A673 (cell line): ENCODE results near the gene C2CD3. TPM values are rescaled to one million over a fixed set of nuclear protein-coding genes. Genes with fewer than 3 reads are reported as not detected.

Experiments
- BruUV-seq: library from RNA; stranded (reverse); fragments of 400-500 nt; replicated peaks from 2 replicates; lab custom pipeline; 2021; lab: Mats Ljungman, UMichigan
- CTCF ChIA-PET: fragments of 300-600 bp; sonication (Branson Sonifier 250); formaldehyde crosslinking; loops from one replicate; lab custom pipeline; 2022; ENCODE audit warnings: antibody characterized with exemption; lab: Charles Lee
- POLR2A ChIA-PET: fragments of 300-600 bp; sonication (Branson Sonifier 250); formaldehyde crosslinking; loops from one replicate; lab custom pipeline; 2022; ENCODE audit warnings: antibody characterized with exemption; ENCODE audit not compliant: low non-redundant PET; lab: Charles Lee
- DNase-seq: peaks from one replicate; pipeline ENCODE4 v3.0.0-alpha.2; 2015; ENCODE audit warnings: low spot score
- H3K27ac ChIP-seq: fragments of 200-600 bp; sonication (generic); 2 replicates; pipeline ENCODE4 v1.5.1; 2016; ENCODE audit warnings: mixed run types, low read depth, mild to moderate bottlenecking, mixed read lengths, antibody characterized with exemption, low read length; ENCODE audit not compliant: poor library complexity, severe bottlenecking
- H3K27me3 ChIP-seq: fragments of 200-600 bp; sonication (generic); replicated peaks from 2 replicates; pipeline ENCODE4 v1.6.1; 2017; ENCODE audit warnings: mixed run types, low read depth, mild to moderate bottlenecking, mixed read lengths, antibody characterized with exemption, low read length; ENCODE audit not compliant: insufficient read depth, poor library complexity
- H3K36me3 ChIP-seq: fragments of 200-600 bp; sonication (generic); 2 replicates; pipeline ENCODE4 v1.6.1; 2016; ENCODE audit warnings: mixed run types, mild to moderate bottlenecking, mixed read lengths, antibody characterized with exemption, low read length; ENCODE audit not compliant: insufficient read depth, poor library complexity, severe bottlenecking
- H3K4me1 ChIP-seq: fragments of 200-600 bp; sonication (generic); 2 replicates; pipeline ENCODE4 v1.6.1; 2017; ENCODE audit warnings: mixed run types, mild to moderate bottlenecking, mixed read lengths, antibody characterized with exemption, low read length; ENCODE audit not compliant: insufficient read depth, poor library complexity, severe bottlenecking
- H3K4me3 ChIP-seq: fragments of 200-600 bp; sonication (generic); 2 replicates; pipeline ENCODE4 v1.5.1; 2016; ENCODE audit warnings: low read depth, mixed run types, mild to moderate bottlenecking, mixed read lengths, low read length; ENCODE audit not compliant: poor library complexity, severe bottlenecking
- H3K9me3 ChIP-seq: fragments of 200-600 bp; sonication (generic); 2 replicates; pipeline ENCODE4 v1.6.1; 2016; ENCODE audit warnings: mixed run types, low read depth, mild to moderate bottlenecking, mixed read lengths, antibody characterized with exemption, low read length; ENCODE audit not compliant: poor library complexity, severe bottlenecking
- CTCF ChIP-seq: fragments of 300-800, 200-600 bp; sonication (generic); conservative IDR thresholded peaks from 2 replicates; pipeline ENCODE4 v1.5.1; 2017; ENCODE audit warnings: low read depth, mild to moderate bottlenecking, antibody characterized with exemption, low read length, moderate library complexity, mixed read lengths
- EZH2 ChIP-seq: fragments of 200-600 bp; sonication (generic); IDR thresholded peaks from 2 replicates; pipeline ENCODE4 v1.6.1; 2017; ENCODE audit warnings: borderline replicate concordance, low read depth, mild to moderate bottlenecking, mixed read lengths, antibody characterized with exemption, low read length; ENCODE audit not compliant: poor library complexity, severe bottlenecking
- intact Hi-C: fragments of 100-400 bp; cut with micrococcal nuclease; formaldehyde crosslinking; loops from one replicate; pipeline ENCODE4 v1.10.0; 2022; ENCODE audit not compliant: unreplicated experiment
- total RNA-seq: library from RNA; stranded (reverse); gene quantifications from 2 replicates; pipeline ENCODE4 v1.2.3, GENCODE V29; 2021

Gene C2CD3
- total RNA-seq, 1 experiment from 2014 or later, result 49.1 TPM

GRCh38 chr11:74135127-74135840 is 35.5 kb downstream of the C2CD3 start:
- TF ChIP-seq CTCF (no peak), EZH2 (no peak)

GRCh38 chr11:74134661-74135060 is 36.1 kb downstream of the C2CD3 start:
- TF ChIP-seq CTCF (no peak), EZH2 (no peak)
- H3K9me3 ChIP-seq, result no peaks in the 10 kb centered on the region
- ChIA-PET CTCF (no interaction called here), POLR2A (no interaction called here)
- no peaks in the 10 kb centered on the region for H3K27me3 ChIP-seq
- no peak overlapping the region for H3K4me3 ChIP-seq
- peaks cover 4% of the 10 kb centered on the region for H3K36me3 ChIP-seq
- no peak for DNase-seq
- H3K27ac ChIP-seq, result no peak overlapping the region
- H3K4me1 ChIP-seq, result peaks cover 16% of the 10 kb centered on the region
- no TSS peak for BruUV-seq
- intact Hi-C loops, result no loop called here

More at GRCh38 chr11:74135127-74135840, 35.5 kb downstream of the C2CD3 start:
- no peak overlapping the region for H3K27ac ChIP-seq
- DNase-seq, result no peak
- CTCF ChIA-PET, result interaction anchor here (0.5 kb wide), 1 partner anchor 171 kb away, joined by 4 read pairs; no protein-coding TSS in a partner anchor
- H3K4me3 ChIP-seq, result no peak overlapping the region
- POLR2A ChIA-PET, result no interaction called here
- no TSS peak for BruUV-seq
- H3K27me3 ChIP-seq, result no peaks in the 10 kb centered on the region
- H3K36me3 ChIP-seq, result peaks cover 4% of the 10 kb centered on the region
- intact Hi-C loops, result no loop called here
- peaks cover 18% of the 10 kb centered on the region for H3K4me1 ChIP-seq
- H3K9me3 ChIP-seq, result no peaks in the 10 kb centered on the region

- Histone ChIP-seq H3K27me3 (no peaks in the 10 kb centered on the region), H3K4me1 (peaks cover 6% of the 10 kb centered on the region), H3K36me3 (peaks cover 4% of the 10 kb centered on the region), H3K9me3 (no peaks in the 10 kb centered on the region), H3K4me3 (no peak overlapping the region), H3K27ac (no peak overlapping the region)
- intact Hi-C loops, result no loop called here
- BruUV-seq, result no TSS peak
- no peak for DNase-seq
- no peak for TF ChIP-seq CTCF
- no peak for TF ChIP-seq EZH2
- CTCF ChIA-PET, result no interaction called here
- POLR2A ChIA-PET, result no interaction called here
Measured at GRCh38 chr11:74133436-74133835, 37.4 kb downstream of the C2CD3 start.
